Neural progenitor cell (in vitro differentiated cells): Measurements from ENCODE around the gene DMAC2L.

Source experiments
- EZH2phosphoT487 ChIP-seq: fragments of 200-600 bp; sonication (generic); IDR thresholded peaks from 2 replicates; pipeline ENCODE4 v1.6.1; 2017; ENCODE audit warnings: antibody characterized with exemption
- TF ChIP-seq, protein P1 (sequence below): fragments of 200-600 bp; sonication (generic); IDR thresholded peaks from 2 replicates; pipeline ENCODE4 v1.5.1; 2017; ENCODE audit warnings: antibody characterized with exemption, mild to moderate bottlenecking

DNA sequence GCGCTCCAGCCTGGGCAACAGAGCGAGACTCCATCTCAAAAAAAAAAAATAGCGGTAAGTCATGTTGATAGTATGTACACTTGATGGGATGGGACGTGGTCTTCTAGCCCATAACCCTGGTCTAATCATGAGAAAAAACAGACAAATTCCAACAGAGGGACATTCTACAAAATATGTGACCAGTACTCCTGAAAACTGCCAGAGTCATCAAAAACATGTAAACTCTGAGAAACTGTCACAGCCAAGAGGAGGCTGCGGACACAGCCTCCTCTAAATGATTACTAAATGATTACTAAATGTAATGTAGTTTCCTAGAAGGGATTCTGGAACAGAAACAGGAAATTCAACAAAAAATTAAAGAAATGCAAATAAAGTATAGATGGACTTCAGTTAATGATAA lies 63.6 kb downstream of the DMAC2L start:
- TF ChIP-seq, protein P1, sequence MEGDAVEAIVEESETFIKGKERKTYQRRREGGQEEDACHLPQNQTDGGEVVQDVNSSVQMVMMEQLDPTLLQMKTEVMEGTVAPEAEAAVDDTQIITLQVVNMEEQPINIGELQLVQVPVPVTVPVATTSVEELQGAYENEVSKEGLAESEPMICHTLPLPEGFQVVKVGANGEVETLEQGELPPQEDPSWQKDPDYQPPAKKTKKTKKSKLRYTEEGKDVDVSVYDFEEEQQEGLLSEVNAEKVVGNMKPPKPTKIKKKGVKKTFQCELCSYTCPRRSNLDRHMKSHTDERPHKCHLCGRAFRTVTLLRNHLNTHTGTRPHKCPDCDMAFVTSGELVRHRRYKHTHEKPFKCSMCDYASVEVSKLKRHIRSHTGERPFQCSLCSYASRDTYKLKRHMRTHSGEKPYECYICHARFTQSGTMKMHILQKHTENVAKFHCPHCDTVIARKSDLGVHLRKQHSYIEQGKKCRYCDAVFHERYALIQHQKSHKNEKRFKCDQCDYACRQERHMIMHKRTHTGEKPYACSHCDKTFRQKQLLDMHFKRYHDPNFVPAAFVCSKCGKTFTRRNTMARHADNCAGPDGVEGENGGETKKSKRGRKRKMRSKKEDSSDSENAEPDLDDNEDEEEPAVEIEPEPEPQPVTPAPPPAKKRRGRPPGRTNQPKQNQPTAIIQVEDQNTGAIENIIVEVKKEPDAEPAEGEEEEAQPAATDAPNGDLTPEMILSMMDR, result no peak
- TF ChIP-seq EZH2phosphoT487, result no peak
